Ascending aorta (tissue), 2 donors: Measurements from ENCODE around the gene C10orf95. TPM values are rescaled to one million over a fixed set of nuclear protein-coding genes. Genes with fewer than 3 reads are reported as not detected.

Experiments used
- DNase-seq, 2 donors: peaks; one replicate each; pipeline ENCODE4 v3.0.0-alpha.2; 2019; ENCODE audit warnings: low spot score in 2 of 2
- H3K27ac ChIP-seq, 2 donors: fragments of 200-600 bp; sonication (generic); one replicate each; pipeline ENCODE4 v1.5.1; 2016 to 2017; ENCODE audit warnings: mild to moderate bottlenecking in 1 of 2
- H3K27me3 ChIP-seq: fragments of 200-600 bp; sonication (generic); one replicate; pipeline ENCODE4 v1.5.1; 2017
- H3K36me3 ChIP-seq, 2 donors: fragments of 200-600 bp; sonication (generic); one replicate each; pipeline ENCODE4 v1.5.1; 2016
- H3K4me1 ChIP-seq, 2 donors: fragments of 200-600 bp; sonication (generic); one replicate each; pipeline ENCODE4 v1.5.1; 2016 to 2017; ENCODE audit warnings: mild to moderate bottlenecking in 1 of 2
- H3K4me3 ChIP-seq, 2 donors: fragments of 200-600 bp; sonication (generic); one replicate each; pipeline ENCODE4 v1.5.1; 2016 to 2017; ENCODE audit warnings: mild to moderate bottlenecking in 1 of 2
- H3K9me3 ChIP-seq, 2 donors: fragments of 200-600 bp; sonication (generic); one replicate each; pipeline ENCODE4 v1.5.1; 2016
- CTCF ChIP-seq, 3 experiments: fragments of 200-600 bp in 2 of 3; fragments of 450-650 bp in 1 of 3; sonication (generic) in 2 of 3; IDR thresholded peaks; one replicate each; pipeline ENCODE4 v1.5.1; 2016 to 2019; ENCODE audit warnings: antibody characterized with exemption in 3 of 3, mild to moderate bottlenecking in 1 of 3, moderate library complexity in 1 of 3
- intact Hi-C: fragments of 100-400 bp; cut with DNase I; formaldehyde crosslinking; loops from one replicate; pipeline ENCODE4 v1.15.1; 2023
- total RNA-seq: library from RNA; depleted of rRNA; stranded (reverse); fragments of >200 nt; gene quantifications from one replicate; pipeline ENCODE4 v1.1.0, GENCODE V29; 2016

Gene C10orf95
- total RNA-seq, 1 donor from 2014 or later, result not detected

GRCh38 chr10:102470579-102471546 is 19.5 kb upstream of the C10orf95 start:
- TF ChIP-seq CTCF (IDR thresholded peaks at IDR 0.05), result no peak
- Histone ChIP-seq H3K36me3 (peaks cover 3 to 4% of the 10 kb centered on the region in 2 donors), H3K4me1 (no peaks in the 10 kb centered on the region)

GRCh38 chr10:102468683-102469082 is 17.3 kb upstream of the C10orf95 start:
- DNase-seq, result no peak
- H3K4me3 ChIP-seq, result no peak overlapping the region
- no peaks in the 10 kb centered on the region for H3K9me3 ChIP-seq
- intact Hi-C loops, result no loop called here
- no peak overlapping the region for H3K27ac ChIP-seq
- H3K36me3 ChIP-seq, result peaks cover 3 to 4% of the 10 kb centered on the region in 2 donors
- H3K4me1 ChIP-seq, result no peaks in the 10 kb centered on the region
- no peak for TF ChIP-seq CTCF (IDR thresholded peaks at IDR 0.05)
- no peaks in the 10 kb centered on the region for H3K27me3 ChIP-seq

More at GRCh38 chr10:102470579-102471546, 19.5 kb upstream of the C10orf95 start:
- no peak overlapping the region for H3K4me3 ChIP-seq
- no peak overlapping the region for H3K27ac ChIP-seq
- intact Hi-C loops, result no loop called here
- no peak for DNase-seq
- no peaks in the 10 kb centered on the region for H3K9me3 ChIP-seq
- H3K27me3 ChIP-seq, result no peaks in the 10 kb centered on the region

- DNase-seq, result no peak
Measured at GRCh38 chr10:102467971-102468438, 16.7 kb upstream of the C10orf95 start.

GRCh38 chr10:102467318-102467717 is 16.0 kb upstream of the C10orf95 start:
- Histone ChIP-seq H3K9me3 (no peaks in the 10 kb centered on the region), H3K27me3 (no peaks in the 10 kb centered on the region), H3K36me3 (peaks cover under 1 to 3% of the 10 kb centered on the region in 2 donors), H3K27ac (no peak overlapping the region), H3K4me3 (no peak overlapping the region), H3K4me1 (no peaks in the 10 kb centered on the region)
- no peak for DNase-seq
- intact Hi-C loops, result no loop called here
- no peak for TF ChIP-seq CTCF (IDR thresholded peaks at IDR 0.05)

More at GRCh38 chr10:102467971-102468438, 16.7 kb upstream of the C10orf95 start:
- Histone ChIP-seq H3K36me3 (peaks cover 3 to 4% of the 10 kb centered on the region in 2 donors), H3K27ac (no peak overlapping the region), H3K27me3 (no peaks in the 10 kb centered on the region), H3K9me3 (no peaks in the 10 kb centered on the region), H3K4me1 (no peaks in the 10 kb centered on the region), H3K4me3 (no peak overlapping the region)
- no peak for TF ChIP-seq CTCF (IDR thresholded peaks at IDR 0.05)
- intact Hi-C loops, result no loop called here

GRCh38 chr10:102465466-102465865 is 14.1 kb upstream of the C10orf95 start:
- H3K27me3 ChIP-seq, result no peaks in the 10 kb centered on the region
- no peak overlapping the region for H3K4me3 ChIP-seq
- peaks cover 0 to 7% of the 10 kb centered on the region in 2 donors for H3K4me1 ChIP-seq
- H3K36me3 ChIP-seq, result no peaks in the 10 kb centered on the region
- H3K27ac ChIP-seq, result no peak overlapping the region
- TF ChIP-seq CTCF (IDR thresholded peaks at IDR 0.05), result no peak
- DNase-seq, result no peak
- intact Hi-C loops, result no loop called here
- no peaks in the 10 kb centered on the region for H3K9me3 ChIP-seq
